Measurements from ENCODE around the gene CEP250. TPM values are rescaled to one million over a fixed set of nuclear protein-coding genes. Genes with fewer than 3 reads are reported as not detected.
"Not testable (repeated sequence)": the region's sequence is repeated elsewhere in the genome, so short reads cannot be mapped to it uniquely, and the experiment has no call there.

Gene CEP250
- total RNA-seq, 2 donors from 2014 or later, result 67.5 to 90.0 TPM

GRCh38 chr20:35443003-35443402 is 12.4 kb upstream of the CEP250 start:
- ATAC-seq, result no peak
- H3K4me1 Mint-ChIP-seq (ENCODE audit: low read depth in 2 of 2), result peaks cover 5 to 6% of the 10 kb centered on the region in 2 donors
- DNase-seq (ENCODE audit: low spot score), result no peak
- peaks cover 11 to 17% of the 10 kb centered on the region in 2 donors for H3K27me3 Mint-ChIP-seq
- no peaks in the 10 kb centered on the region for H3K36me3 Mint-ChIP-seq
- H3K27ac Mint-ChIP-seq, result no peak overlapping the region
- no peaks in the 10 kb centered on the region for H3K9me3 Mint-ChIP-seq
- no peak overlapping the region for H3K4me3 Mint-ChIP-seq

GRCh38 chr20:35444226-35444625 is 11.2 kb upstream of the CEP250 start:
- peaks cover 5 to 6% of the 10 kb centered on the region in 2 donors for H3K4me1 Mint-ChIP-seq (ENCODE audit: low read depth in 2 of 2)
- H3K27me3 Mint-ChIP-seq, result peaks cover 11 to 17% of the 10 kb centered on the region in 2 donors
- H3K27ac Mint-ChIP-seq, result no peak overlapping the region
- no peaks in the 10 kb centered on the region for H3K9me3 Mint-ChIP-seq
- H3K36me3 Mint-ChIP-seq, result no peaks in the 10 kb centered on the region
- H3K4me3 Mint-ChIP-seq, result no peak overlapping the region
- DNase-seq (ENCODE audit: low spot score), result no peak
- ATAC-seq, result no peak

DNA sequence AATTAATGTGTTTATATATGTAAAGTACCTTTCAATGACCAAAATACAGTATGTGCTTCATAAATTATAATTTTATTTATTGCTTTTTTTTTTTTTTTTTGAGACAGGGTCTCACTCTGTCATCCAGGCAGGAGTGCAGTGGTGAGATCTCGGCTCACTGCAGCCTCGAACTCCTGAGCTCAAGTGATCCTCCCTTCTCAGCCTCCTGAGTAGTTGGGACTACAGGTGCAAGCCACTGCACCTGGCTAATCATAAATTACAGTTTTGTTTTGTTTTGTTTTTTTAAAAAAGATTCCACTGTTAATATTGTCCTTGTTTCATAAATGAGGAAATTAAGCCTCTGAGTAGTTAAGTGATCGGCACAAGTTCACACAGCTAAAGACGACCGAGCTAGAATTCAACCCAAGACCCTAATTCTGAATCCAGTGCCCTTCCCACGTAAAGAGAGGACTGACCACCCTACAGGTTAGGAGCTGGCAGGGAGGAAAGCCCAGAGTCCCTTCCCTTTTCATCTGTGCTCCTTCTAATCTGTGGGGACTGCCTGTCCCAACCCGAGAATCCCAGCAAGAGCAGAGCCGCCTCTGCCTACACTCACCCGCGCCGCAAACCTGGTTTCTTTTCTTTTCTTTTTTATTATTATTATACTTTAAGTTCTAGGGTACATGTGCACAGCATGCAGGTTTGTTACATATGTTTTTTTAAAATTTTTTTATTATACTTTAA is 8.9 kb upstream of the CEP250 start:
- peaks cover 5 to 6% of the 10 kb centered on the region in 2 donors for H3K4me1 Mint-ChIP-seq (ENCODE audit: low read depth in 2 of 2)
- DNase-seq (ENCODE audit: low spot score) (no peak), ATAC-seq (peak in 1 of 2 donors; percentile 18)
- no peaks in the 10 kb centered on the region for H3K36me3 Mint-ChIP-seq
- peak overlapping the region; percentile 8 for H3K4me3 Mint-ChIP-seq
- no peaks in the 10 kb centered on the region for H3K9me3 Mint-ChIP-seq
- H3K27me3 Mint-ChIP-seq, result peaks cover 0 to 6% of the 10 kb centered on the region in 2 donors
- H3K27ac Mint-ChIP-seq, result no peak overlapping the region

DNA sequence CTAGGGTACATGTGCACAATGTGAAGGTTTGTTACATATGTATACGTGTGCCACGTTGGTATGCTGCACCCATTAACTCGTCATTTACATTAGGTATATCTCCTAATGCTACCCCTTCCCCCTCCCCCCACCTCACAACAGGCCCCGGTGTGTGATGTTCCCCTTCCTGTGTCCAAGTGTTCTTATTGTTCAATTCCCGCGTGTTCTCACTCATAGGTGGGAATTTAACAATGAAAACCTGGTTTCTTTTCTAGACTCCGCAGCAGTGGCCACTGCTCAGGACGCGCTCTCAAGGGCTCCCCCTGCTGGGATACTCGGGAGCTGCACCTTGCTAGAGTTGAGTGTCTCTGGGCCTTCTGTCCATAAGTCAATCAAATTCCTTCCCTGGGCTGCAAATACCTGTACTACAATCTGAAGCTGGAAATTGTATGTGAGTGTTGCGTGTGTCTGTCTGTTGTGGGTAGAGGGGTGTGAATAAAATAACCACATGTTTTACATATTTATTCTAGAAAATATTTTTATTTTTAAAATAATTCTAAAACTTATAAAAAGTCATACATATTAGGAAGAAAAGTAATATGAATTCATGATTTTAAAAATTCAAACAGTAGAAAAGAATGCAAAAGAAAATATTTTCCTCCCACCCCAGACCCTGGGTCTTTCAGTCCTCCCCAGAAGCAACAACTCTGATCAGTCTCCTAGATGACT is 8.2 kb upstream of the CEP250 start:
- peak; percentile 91 to 93 for ATAC-seq
- Mint-ChIP-seq H3K27ac (no peak overlapping the region), H3K4me1 (ENCODE audit: low read depth in 2 of 2) (peaks cover 5 to 6% of the 10 kb centered on the region in 2 donors), H3K27me3 (peaks cover 0 to 6% of the 10 kb centered on the region in 2 donors), H3K9me3 (no peaks in the 10 kb centered on the region), H3K4me3 (peak overlapping the region; percentile 76), H3K36me3 (no peaks in the 10 kb centered on the region)
- peak; percentile 86 for DNase-seq (ENCODE audit: low spot score)

GRCh38 chr20:35448788-35449373 is 6.5 kb upstream of the CEP250 start:
- no peak overlapping the region for H3K4me3 Mint-ChIP-seq
- H3K27me3 Mint-ChIP-seq, result peaks cover 0 to 6% of the 10 kb centered on the region in 2 donors
- no peak overlapping the region for H3K27ac Mint-ChIP-seq
- no peaks in the 10 kb centered on the region for H3K9me3 Mint-ChIP-seq
- DNase-seq (ENCODE audit: low spot score) (no peak), ATAC-seq (no peak)
- no peaks in the 10 kb centered on the region for H3K36me3 Mint-ChIP-seq
- peaks cover 5 to 6% of the 10 kb centered on the region in 2 donors for H3K4me1 Mint-ChIP-seq (ENCODE audit: low read depth in 2 of 2)

GRCh38 chr20:35449855-35450254 is 5.5 kb upstream of the CEP250 start:
- not testable (repeated sequence) for H3K4me3 Mint-ChIP-seq; H3K9me3 Mint-ChIP-seq; H3K27ac Mint-ChIP-seq; H3K27me3 Mint-ChIP-seq; H3K36me3 Mint-ChIP-seq; ATAC-seq; DNase-seq (ENCODE audit: low spot score)
- H3K4me1 Mint-ChIP-seq (ENCODE audit: low read depth in 2 of 2), result peaks cover 5 to 10% of the 10 kb centered on the region in 2 donors

- no peak for DNase-seq (ENCODE audit: low spot score)
- Mint-ChIP-seq H3K4me1 (ENCODE audit: low read depth in 2 of 2) (peaks cover 12 to 16% of the 10 kb centered on the region in 2 donors), H3K36me3 (no peaks in the 10 kb centered on the region), H3K27me3 (peaks cover 0 to 2% of the 10 kb centered on the region in 2 donors), H3K9me3 (no peaks in the 10 kb centered on the region), H3K4me3 (no peak overlapping the region), H3K27ac (no peak overlapping the region)
- no peak for ATAC-seq
Observed at GRCh38 chr20:35451295-35451694, 4.1 kb upstream of the CEP250 start.

- Mint-ChIP-seq H3K9me3 (no peaks in the 10 kb centered on the region), H3K4me1 (ENCODE audit: low read depth in 2 of 2) (peaks cover 10 to 11% of the 10 kb centered on the region in 2 donors), H3K27ac (peak overlapping the region in 1 of 2 donors; percentile 94), H3K27me3 (no peaks in the 10 kb centered on the region), H3K4me3 (peak overlapping the region; percentile 36), H3K36me3 (no peaks in the 10 kb centered on the region)
- ATAC-seq (no peak), DNase-seq (ENCODE audit: low spot score) (no peak)
Observed at GRCh38 chr20:35453647-35454046, 1.8 kb upstream of the CEP250 start.

- H3K36me3 Mint-ChIP-seq; DNase-seq (ENCODE audit: low spot score); H3K27me3 Mint-ChIP-seq; H3K27ac Mint-ChIP-seq; H3K9me3 Mint-ChIP-seq; ATAC-seq: not testable (repeated sequence)
- Mint-ChIP-seq H3K4me3 (peak overlapping the region; percentile 84), H3K4me1 (ENCODE audit: low read depth in 2 of 2) (peaks cover 10 to 11% of the 10 kb centered on the region in 2 donors)
Observed at GRCh38 chr20:35456700-35457099, 1.3 kb downstream of the CEP250 start.

- not testable (repeated sequence) for ATAC-seq; H3K4me3 Mint-ChIP-seq; H3K27me3 Mint-ChIP-seq; H3K9me3 Mint-ChIP-seq; H3K27ac Mint-ChIP-seq; DNase-seq (ENCODE audit: low spot score); H3K36me3 Mint-ChIP-seq
- peaks cover 10 to 11% of the 10 kb centered on the region in 2 donors for H3K4me1 Mint-ChIP-seq (ENCODE audit: low read depth in 2 of 2)
Observed at GRCh38 chr20:35457539-35457938, 2.1 kb downstream of the CEP250 start.

DNA sequence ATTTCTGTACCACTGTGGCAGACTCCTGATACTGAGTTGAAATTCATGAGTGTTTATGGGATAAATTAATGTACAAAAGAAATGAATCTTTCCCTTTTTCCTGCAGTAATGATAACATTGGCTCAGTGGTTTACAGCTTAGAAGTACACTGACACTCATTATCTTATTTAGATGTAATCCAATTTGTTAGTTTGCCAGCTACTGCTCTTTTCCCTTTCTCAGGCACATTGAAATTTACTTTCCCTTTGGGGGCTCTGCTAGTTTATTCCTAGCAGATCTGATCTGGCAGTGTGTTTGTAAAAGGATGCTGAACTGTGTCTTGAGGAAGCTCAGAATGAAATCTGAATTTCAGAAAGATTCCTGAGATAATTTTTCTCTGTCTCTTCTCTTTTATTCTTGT is 3.0 kb downstream of the CEP250 start:
- Mint-ChIP-seq H3K4me3 (no peak overlapping the region), H3K4me1 (ENCODE audit: low read depth in 2 of 2) (peaks cover 10 to 12% of the 10 kb centered on the region in 2 donors), H3K27ac (no peak overlapping the region), H3K27me3 (no peaks in the 10 kb centered on the region), H3K9me3 (no peaks in the 10 kb centered on the region), H3K36me3 (no peaks in the 10 kb centered on the region)
- DNase-seq (ENCODE audit: low spot score), result no peak
- ATAC-seq, result no peak

DNA sequence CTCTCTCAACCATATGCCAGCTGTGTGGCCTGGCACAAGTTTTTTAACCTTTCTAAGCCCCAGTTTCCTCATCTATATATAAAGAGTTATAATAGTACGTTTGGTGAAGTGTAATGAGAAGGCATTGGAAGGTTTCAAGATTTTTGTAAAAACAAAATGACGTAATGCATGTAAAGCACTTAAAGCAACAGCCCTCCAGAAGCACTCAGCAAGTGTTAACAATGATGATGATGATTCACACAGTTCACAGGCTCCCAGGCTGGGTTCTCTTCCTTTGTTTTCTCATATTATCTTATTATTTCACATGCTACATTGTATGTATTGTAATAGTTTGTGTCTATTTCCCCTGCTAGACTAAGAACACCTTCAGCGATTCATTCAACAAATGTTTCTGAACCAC is 6.2 kb downstream of the CEP250 start:
- DNase-seq (ENCODE audit: low spot score), result no peak
- Mint-ChIP-seq H3K4me1 (ENCODE audit: low read depth in 2 of 2) (peaks cover 0 to 6% of the 10 kb centered on the region in 2 donors), H3K27ac (no peak overlapping the region), H3K36me3 (no peaks in the 10 kb centered on the region), H3K4me3 (no peak overlapping the region), H3K9me3 (no peaks in the 10 kb centered on the region), H3K27me3 (no peaks in the 10 kb centered on the region)
- ATAC-seq, result no peak

- H3K4me1 Mint-ChIP-seq (ENCODE audit: low read depth in 2 of 2), result peaks cover 0 to 8% of the 10 kb centered on the region in 2 donors
- H3K27ac Mint-ChIP-seq, result peak overlapping the region in 1 of 2 donors; percentile 39
- no peaks in the 10 kb centered on the region for H3K9me3 Mint-ChIP-seq
- ATAC-seq (no peak), DNase-seq (ENCODE audit: low spot score) (no peak)
- H3K4me3 Mint-ChIP-seq, result no peak overlapping the region
- no peaks in the 10 kb centered on the region for H3K27me3 Mint-ChIP-seq
- no peaks in the 10 kb centered on the region for H3K36me3 Mint-ChIP-seq
Observed at GRCh38 chr20:35462351-35462750, 7.0 kb downstream of the CEP250 start.

Data from natural killer cell treated with Interleukin-12 subunit alpha and Interleukin-12 subunit beta and Interleukin-15 and Interleukin-18, amount 100 ng/mL, for 72 hours (primary cell).